ENCODE data around the gene SEMA5A.

- no peak for TF ChIP-seq CTCF (IDR thresholded peaks at IDR 0.05 in 4 of 5, conservative IDR thresholded peaks at IDR 0.05 in 1 of 5)
- no peak for TF ChIP-seq POLR2A (IDR thresholded peaks at IDR 0.05)
Observed at GRCh38 chr5:9494301-9494700, 51.6 kb downstream of the SEMA5A start.

Measured in gastrocnemius medialis (tissue), 4 donors.